OCI-LY7 (cell line): Measurements from ENCODE around the gene OLFM1. TPM values are rescaled to one million over a fixed set of nuclear protein-coding genes. Genes with fewer than 3 reads are reported as not detected.

Experiments used
- BruUV-seq: library from RNA; stranded (reverse); fragments of 400-500 nt; replicated peaks from 2 replicates; lab custom pipeline; 2021; lab: Mats Ljungman, UMichigan
- CTCF ChIA-PET: fragments of 300-600 bp; sonication (Branson Sonifier 250); formaldehyde crosslinking; loops from one replicate; lab custom pipeline; 2022; ENCODE audit warnings: antibody characterized with exemption; ENCODE audit not compliant: unreplicated experiment; lab: Charles Lee
- POLR2A ChIA-PET: fragments of 300-600 bp; sonication (Branson Sonifier 250); formaldehyde crosslinking; loops from one replicate; lab custom pipeline; 2022; ENCODE audit warnings: antibody characterized with exemption; lab: Charles Lee
- DNase-seq: peaks from one replicate; pipeline ENCODE4 v3.0.0-alpha.2; 2015; ENCODE audit warnings: low spot score
- H2AFZ ChIP-seq: fragments of 200-600 bp; sonication (generic), shearing (Covaris generic); 2 replicates; pipeline ENCODE4 v1.6.1; 2014; ENCODE audit warnings: mild to moderate bottlenecking, antibody characterized with exemption, low read length, moderate library complexity
- H3K27ac ChIP-seq: fragments of 200-600 bp; sonication (generic); 2 replicates; pipeline ENCODE4 v1.5.1; 2014; ENCODE audit warnings: mixed run types, low read depth, mild to moderate bottlenecking, moderate library complexity, low read length, inconsistent platforms; ENCODE audit not compliant: poor library complexity, severe bottlenecking
- H3K36me3 ChIP-seq: fragments of 200-600 bp; sonication (generic); 2 replicates; pipeline ENCODE4 v1.6.1; 2014; ENCODE audit warnings: mild to moderate bottlenecking, antibody characterized with exemption, low read length, moderate library complexity, mixed read lengths; ENCODE audit not compliant: insufficient read depth
- H3K4me1 ChIP-seq: fragments of 200-600 bp; sonication (generic); 2 replicates; pipeline ENCODE4 v1.5.1; 2014; ENCODE audit warnings: mild to moderate bottlenecking, low read length; ENCODE audit not compliant: insufficient read depth, poor library complexity, severe bottlenecking
- H3K4me2 ChIP-seq: fragments of 200-600 bp; sonication (generic); 2 replicates; pipeline ENCODE4 v1.6.1; 2014; ENCODE audit warnings: mild to moderate bottlenecking, low read length
- H3K4me3 ChIP-seq: fragments of 200-600 bp; sonication (generic); 2 replicates; pipeline ENCODE4 v1.5.1; 2014; ENCODE audit warnings: mild to moderate bottlenecking, low read depth, low read length; ENCODE audit not compliant: poor library complexity, severe bottlenecking
- H3K79me2 ChIP-seq: fragments of 200-600 bp; sonication (generic); 2 replicates; pipeline ENCODE4 v1.6.1; 2016; ENCODE audit warnings: low read depth, mild to moderate bottlenecking, low read length, moderate library complexity, mixed read lengths; ENCODE audit not compliant: insufficient read depth
- H3K9me2 ChIP-seq: fragments of 200-600 bp; sonication (generic); 2 replicates; pipeline ENCODE4 v1.6.1; 2016; ENCODE audit warnings: mild to moderate bottlenecking, low read length, mixed read lengths; ENCODE audit not compliant: insufficient read depth
- H3K9me3 ChIP-seq: fragments of 200-600 bp; sonication (generic); 2 replicates; pipeline ENCODE4 v1.6.1; 2014; ENCODE audit warnings: mild to moderate bottlenecking, mixed run types, low read length, mixed read lengths
- H4K20me1 ChIP-seq: fragments of 200-600 bp; sonication (generic); 2 replicates; pipeline ENCODE4 v1.6.1; 2014; ENCODE audit warnings: mild to moderate bottlenecking, antibody characterized with exemption, low read length, moderate library complexity, mixed read lengths; ENCODE audit not compliant: insufficient read depth
- EZH2phosphoT487 ChIP-seq: fragments of 200-600 bp; sonication (generic); IDR thresholded peaks from 2 replicates; pipeline ENCODE4 v1.6.1; 2018; ENCODE audit warnings: low read depth, borderline replicate concordance, mild to moderate bottlenecking, mixed run types, antibody characterized with exemption, low read length, moderate library complexity, mixed read lengths
- intact Hi-C: fragments of 100-400 bp; cut with micrococcal nuclease; formaldehyde crosslinking; loops from one replicate; pipeline ENCODE4 v1.10.0; 2022; ENCODE audit not compliant: unreplicated experiment
- total RNA-seq, 2 experiments: library from RNA; depleted of rRNA in 1 of 2; stranded (reverse); fragments of >200 nt in 1 of 2; shearing (Covaris generic) in 1 of 2; gene quantifications; 2 replicates each; pipeline ENCODE4 v1.2.3, GENCODE V29; 2014 to 2022
- TF ChIP-seq, protein P1 (sequence below): fragments of 200-600 bp; sonication (generic); conservative IDR thresholded peaks from 2 replicates; pipeline ENCODE4 v1.5.1; 2014; ENCODE audit warnings: mild to moderate bottlenecking, antibody characterized with exemption, low read length, moderate library complexity, mixed read lengths

The OLFM1 gene
- total RNA-seq, 2 experiments from 2014 or later = not detected

DNA sequence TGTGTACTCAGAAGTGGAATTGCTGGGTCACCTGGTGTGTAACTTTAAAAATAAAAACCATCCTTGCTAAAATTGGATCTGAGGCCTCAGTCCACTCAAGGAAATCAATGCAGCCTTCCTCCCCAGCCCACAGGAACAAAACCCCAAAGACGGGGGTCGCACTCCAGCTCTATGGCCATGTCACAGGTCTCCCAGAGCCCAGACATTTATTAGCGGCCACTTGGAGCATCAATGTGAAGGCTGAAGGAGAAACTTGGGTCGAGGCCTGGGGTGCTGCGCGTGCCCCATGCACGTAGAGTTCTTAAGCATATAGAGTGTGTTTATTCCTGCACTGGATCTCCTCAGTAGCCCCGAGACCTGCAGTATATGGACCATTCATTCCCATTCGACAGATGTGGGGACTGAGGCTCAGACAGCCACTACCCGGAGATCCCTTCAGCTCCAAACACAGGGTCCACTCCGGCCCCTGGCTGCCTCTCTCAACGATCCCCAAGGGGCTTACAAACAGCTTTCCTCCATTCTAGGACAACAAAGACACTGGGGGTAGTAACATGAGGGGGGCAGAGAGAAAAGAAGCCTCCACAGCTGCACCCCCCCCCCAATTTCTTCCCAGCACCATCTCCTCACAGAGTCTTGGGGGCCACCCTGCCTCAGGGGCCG, 14.3 kb upstream of the OLFM1 start:
- Histone ChIP-seq H4K20me1 (no peaks in the 10 kb centered on the region), H3K79me2 (no peaks in the 10 kb centered on the region), H2AFZ (no peak overlapping the region), H3K4me3 (no peak overlapping the region), H3K9me2 (no peaks in the 10 kb centered on the region), H3K36me3 (no peaks in the 10 kb centered on the region), H3K4me2 (no peak overlapping the region), H3K4me1 (no peaks in the 10 kb centered on the region), H3K9me3 (no peaks in the 10 kb centered on the region), H3K27ac (no peak overlapping the region)
- intact Hi-C loops = no loop called here
- CTCF ChIA-PET = no interaction called here
- POLR2A ChIA-PET = no interaction called here
- BruUV-seq = no TSS peak
- TF ChIP-seq, protein P1, sequence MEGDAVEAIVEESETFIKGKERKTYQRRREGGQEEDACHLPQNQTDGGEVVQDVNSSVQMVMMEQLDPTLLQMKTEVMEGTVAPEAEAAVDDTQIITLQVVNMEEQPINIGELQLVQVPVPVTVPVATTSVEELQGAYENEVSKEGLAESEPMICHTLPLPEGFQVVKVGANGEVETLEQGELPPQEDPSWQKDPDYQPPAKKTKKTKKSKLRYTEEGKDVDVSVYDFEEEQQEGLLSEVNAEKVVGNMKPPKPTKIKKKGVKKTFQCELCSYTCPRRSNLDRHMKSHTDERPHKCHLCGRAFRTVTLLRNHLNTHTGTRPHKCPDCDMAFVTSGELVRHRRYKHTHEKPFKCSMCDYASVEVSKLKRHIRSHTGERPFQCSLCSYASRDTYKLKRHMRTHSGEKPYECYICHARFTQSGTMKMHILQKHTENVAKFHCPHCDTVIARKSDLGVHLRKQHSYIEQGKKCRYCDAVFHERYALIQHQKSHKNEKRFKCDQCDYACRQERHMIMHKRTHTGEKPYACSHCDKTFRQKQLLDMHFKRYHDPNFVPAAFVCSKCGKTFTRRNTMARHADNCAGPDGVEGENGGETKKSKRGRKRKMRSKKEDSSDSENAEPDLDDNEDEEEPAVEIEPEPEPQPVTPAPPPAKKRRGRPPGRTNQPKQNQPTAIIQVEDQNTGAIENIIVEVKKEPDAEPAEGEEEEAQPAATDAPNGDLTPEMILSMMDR = no peak
- TF ChIP-seq EZH2phosphoT487 = no peak
- DNase-seq = no peak

DNA sequence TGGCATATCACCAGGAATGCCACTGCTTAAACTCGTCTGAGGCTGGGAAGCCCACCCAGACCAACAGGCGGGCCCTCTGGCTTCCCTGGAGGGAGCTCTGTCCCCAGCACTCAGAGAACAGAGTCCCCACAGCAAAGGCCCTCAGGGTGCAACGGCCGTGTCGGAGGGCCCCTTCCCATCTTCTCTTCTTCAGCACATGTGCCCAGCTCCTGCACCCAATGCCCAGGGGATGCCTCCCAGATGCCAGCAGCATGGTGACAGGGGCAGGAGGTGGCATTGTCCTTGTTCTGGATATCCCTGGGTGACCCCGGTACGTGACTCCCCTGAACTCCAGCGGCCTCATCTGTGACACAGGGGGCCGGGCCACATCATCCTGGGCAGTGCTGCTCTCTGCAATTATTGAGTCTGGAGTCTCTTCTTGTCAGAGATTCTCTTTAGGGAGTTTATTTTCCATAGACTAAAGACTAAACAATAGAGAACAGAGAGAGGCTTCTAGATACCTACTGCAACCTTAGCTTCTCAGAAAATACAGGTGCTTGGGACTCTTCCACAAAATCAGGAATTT, 13.6 kb upstream of the OLFM1 start:
- Histone ChIP-seq H3K4me3 (no peak overlapping the region), H3K9me3 (no peaks in the 10 kb centered on the region), H3K79me2 (no peaks in the 10 kb centered on the region), H2AFZ (no peak overlapping the region), H3K4me2 (no peak overlapping the region), H3K36me3 (no peaks in the 10 kb centered on the region), H3K4me1 (no peaks in the 10 kb centered on the region), H4K20me1 (no peaks in the 10 kb centered on the region), H3K27ac (no peak overlapping the region), H3K9me2 (no peaks in the 10 kb centered on the region)
- TF ChIP-seq, protein P1 = no peak
- ChIA-PET CTCF (no interaction called here), POLR2A (no interaction called here)
- intact Hi-C loops = no loop called here
- no TSS peak for BruUV-seq
- no peak for DNase-seq
